Measurements from ENCODE around the gene RIOK1.

The RIOK1 gene

GRCh38 chr6:7410851-7411250, 21.2 kb downstream of the RIOK1 start:
- DNase-seq: no peak

- DNase-seq: no peak
Observed at GRCh38 chr6:7411328-7411727, 21.7 kb downstream of the RIOK1 start.

- DNase-seq: no peak
Observed at GRCh38 chr6:7413151-7413823, 23.7 kb downstream of the RIOK1 start.

- peak; percentile 78 for DNase-seq
Observed at GRCh38 chr6:7414811-7415210, 25.2 kb downstream of the RIOK1 start.

- no peak for DNase-seq
Observed at GRCh38 chr6:7417684-7418083, 28.1 kb downstream of the RIOK1 start.

- DNase-seq: no peak
Observed at GRCh38 chr6:7418238-7418905, 28.8 kb downstream of the RIOK1 start.

GRCh38 chr6:7419065-7419464, 29.5 kb downstream of the RIOK1 start:
- no peak for DNase-seq

GRCh38 chr6:7421066-7421465, 31.5 kb downstream of the RIOK1 start:
- DNase-seq: no peak

- DNase-seq: no peak
Observed at GRCh38 chr6:7424058-7424457, 34.5 kb downstream of the RIOK1 start.

GRCh38 chr6:7424967-7425807, 35.6 kb downstream of the RIOK1 start:
- DNase-seq: peak; percentile 50

GRCh38 chr6:7425808-7426190, 36.2 kb downstream of the RIOK1 start:
- no peak for DNase-seq

- DNase-seq: no peak
Observed at GRCh38 chr6:7426447-7427169, 37.0 kb downstream of the RIOK1 start.

- DNase-seq: no peak
Observed at GRCh38 chr6:7431313-7431673, 41.7 kb downstream of the RIOK1 start.

- peak; percentile 5 for DNase-seq
Observed at GRCh38 chr6:7431674-7432390, 42.2 kb downstream of the RIOK1 start.

GRCh38 chr6:7432391-7433120, 42.9 kb downstream of the RIOK1 start:
- DNase-seq: no peak

GRCh38 chr6:7433121-7433617, 43.6 kb downstream of the RIOK1 start:
- DNase-seq: no peak

- no peak for DNase-seq
Observed at GRCh38 chr6:7434672-7435071, 45.1 kb downstream of the RIOK1 start.

GRCh38 chr6:7438011-7438410, 48.4 kb downstream of the RIOK1 start:
- DNase-seq: no peak

- DNase-seq: no peak
Observed at GRCh38 chr6:7439228-7439627, 49.6 kb downstream of the RIOK1 start.

- peak; percentile 27 for DNase-seq
Observed at GRCh38 chr6:7440476-7440875, 50.9 kb downstream of the RIOK1 start.

- no peak for DNase-seq
Observed at GRCh38 chr6:7441048-7441775, 51.6 kb downstream of the RIOK1 start.

All from fibroblast of skin of right quadriceps (primary cell).